SK-N-SH (cell line): ENCODE data around the gene FYB2. TPM values are rescaled to one million over a fixed set of nuclear protein-coding genes. Genes with fewer than 3 reads are reported as not detected.

ENCODE experiments used
- CTCF ChIA-PET: fragments of 300-600, 350-600 bp; formaldehyde crosslinking; extraction: SDS; loops from one replicate; lab custom pipeline; 2021; lab: Yijun Ruan, JAX
- POLR2A ChIA-PET: fragments of 350-600 bp; sonication (Branson Sonifier 250); formaldehyde crosslinking; extraction: SDS; loops from one replicate; lab custom pipeline; 2020; ENCODE audit warnings: antibody characterized with exemption, inconsistent platforms; lab: Yijun Ruan, JAX
- DNase-seq: peaks from one replicate; pipeline ENCODE4 v3.0.0; 2012
- H2AFZ ChIP-seq: fragments of 200-600 bp; sonication (generic); 2 replicates; pipeline ENCODE4 v1.8.1; 2016; ENCODE audit warnings: antibody characterized with exemption, mild to moderate bottlenecking, low read depth
- H3F3A ChIP-seq: fragments of 200-600 bp; sonication (generic); replicated peaks from 2 replicates; pipeline ENCODE3; 2016; ENCODE audit warnings: antibody characterized with exemption, mild to moderate bottlenecking; ENCODE audit not compliant: insufficient read depth
- H3K27ac ChIP-seq, 2 experiments: fragments of 200-500 bp in 1 of 2; fragments of 200-600 bp in 1 of 2; sonication (Bioruptor generic) in 1 of 2; sonication (generic), shearing (Covaris generic) in 1 of 2; 2 replicates each; pipeline versions ENCODE4 v1.5.1 to v1.6.1; 2014 to 2016; ENCODE audit warnings: low read depth in 2 of 2, inconsistent platforms in 1 of 2, low read length in 1 of 2, mild to moderate bottlenecking in 1 of 2, mixed read lengths in 1 of 2
- H3K27me3 ChIP-seq: fragments of 200-600 bp; sonication (generic), shearing (Covaris generic); 2 replicates; pipeline ENCODE4 v1.6.1; 2016; ENCODE audit warnings: mixed run types; ENCODE audit not compliant: insufficient read depth
- H3K36me3 ChIP-seq, 2 experiments: fragments of 200-500 bp in 1 of 2; fragments of 200-600 bp in 1 of 2; sonication (Bioruptor generic) in 1 of 2; sonication (generic) in 1 of 2; replicated peaks in 1 of 2; 2 replicates each; pipeline versions ENCODE3 to v1.5.1; 2014 to 2016; ENCODE audit warnings: low read length in 1 of 2, mild to moderate bottlenecking in 1 of 2; ENCODE audit not compliant: insufficient read depth in 2 of 2, control insufficient read depth in 1 of 2
- H3K4me1 ChIP-seq, 2 experiments: fragments of 200-500 bp in 1 of 2; fragments of 200-600 bp in 1 of 2; sonication (Bioruptor generic) in 1 of 2; sonication (generic), shearing (Covaris generic) in 1 of 2; 2 replicates each; pipeline versions ENCODE4 v1.5.1 to v1.6.1; 2014 to 2016; ENCODE audit warnings: low read depth in 1 of 2, low read length in 1 of 2, mixed run types in 1 of 2; ENCODE audit not compliant: insufficient read depth in 2 of 2, control insufficient read depth in 1 of 2
- H3K4me2 ChIP-seq: fragments of 200-600 bp; sonication (generic), shearing (Covaris generic); 2 replicates; pipeline ENCODE4 v1.6.1; 2017; ENCODE audit warnings: mixed run types
- H3K4me3 ChIP-seq, 2 experiments: fragments of 200-500 bp in 1 of 2; fragments of 200-600 bp in 1 of 2; sonication (Bioruptor generic) in 1 of 2; sonication (generic), shearing (Covaris generic) in 1 of 2; 2 replicates each; pipeline versions ENCODE4 v1.5.1 to v1.8.1; 2014 to 2016; ENCODE audit warnings: low read depth in 2 of 2, inconsistent platforms in 1 of 2, low read length in 1 of 2, mild to moderate bottlenecking in 1 of 2, mixed read lengths in 1 of 2, moderate library complexity in 1 of 2
- H3K79me2 ChIP-seq: fragments of 200-600 bp; sonication (generic); 2 replicates; pipeline ENCODE4 v1.8.1; 2017; ENCODE audit warnings: mild to moderate bottlenecking; ENCODE audit not compliant: insufficient read depth
- H3K9ac ChIP-seq: fragments of 200-600 bp; sonication (generic); 2 replicates; pipeline ENCODE4 v1.6.1; 2017; ENCODE audit warnings: mixed run types
- H3K9me2 ChIP-seq: fragments of 200-600 bp; sonication (generic); 2 replicates; pipeline ENCODE4 v1.6.1; 2017; ENCODE audit warnings: mixed run types
- H3K9me3 ChIP-seq: fragments of 200-600 bp; sonication (generic); 2 replicates; pipeline ENCODE4 v1.6.1; 2017; ENCODE audit warnings: mixed run types, mild to moderate bottlenecking, moderate library complexity
- H4K20me1 ChIP-seq: fragments of 200-600 bp; sonication (generic); 2 replicates; pipeline ENCODE4 v1.6.1; 2017; ENCODE audit warnings: mild to moderate bottlenecking, mixed run types; ENCODE audit not compliant: insufficient read depth
- CHD2 ChIP-seq: fragments of 150-350 bp; IDR thresholded peaks from 2 replicates; pipeline ENCODE4 v1.6.1; 2018; ENCODE audit warnings: low read length; ENCODE audit not compliant: partially characterized antibody
- ELF1 ChIP-seq: IDR thresholded peaks from 2 replicates; pipeline ENCODE4 v1.4.0; 2012
- EP300 ChIP-seq, 2 experiments: IDR thresholded peaks; 2 replicates each; pipeline versions ENCODE4 v1.4.0 to v1.6.1; 2012; ENCODE audit warnings: borderline replicate concordance in 1 of 2, low read depth in 1 of 2, low read length in 1 of 2
- FOXM1 ChIP-seq: IDR thresholded peaks from 2 replicates; pipeline ENCODE4 v1.4.0; 2012; ENCODE audit warnings: low read depth, mild to moderate bottlenecking
- GABPA ChIP-seq: IDR thresholded peaks from 2 replicates; pipeline ENCODE4 v1.4.0; 2012; ENCODE audit warnings: low read depth, mild to moderate bottlenecking
- JUND ChIP-seq: IDR thresholded peaks from 2 replicates; pipeline ENCODE4 v1.4.0; 2012
- MEF2A ChIP-seq: IDR thresholded peaks from 2 replicates; pipeline ENCODE4 v1.4.0; 2012; ENCODE audit warnings: low read depth, borderline replicate concordance
- NFIC ChIP-seq: IDR thresholded peaks from 2 replicates; pipeline ENCODE4 v1.4.0; 2012; ENCODE audit warnings: borderline replicate concordance
- NRF1 ChIP-seq: IDR thresholded peaks from 2 replicates; pipeline ENCODE4 v1.6.1; 2012; ENCODE audit warnings: low read depth, mild to moderate bottlenecking, low read length
- RAD21 ChIP-seq: IDR thresholded peaks from 2 replicates; pipeline ENCODE4 v1.6.1; 2012; ENCODE audit warnings: mild to moderate bottlenecking, low read length
- RCOR1 ChIP-seq: fragments of 150-350 bp; IDR thresholded peaks from 2 replicates; pipeline ENCODE4 v1.6.1; 2017; ENCODE audit warnings: antibody characterized with exemption, low read length
- RFX5 ChIP-seq: IDR thresholded peaks from 2 replicates; pipeline ENCODE4 v1.6.1; 2012; ENCODE audit warnings: mild to moderate bottlenecking, improper control_type of control experiment, low read length
- SIN3A ChIP-seq: IDR thresholded peaks from 2 replicates; pipeline ENCODE4 v1.6.1; 2012; ENCODE audit warnings: low read depth, mild to moderate bottlenecking, low read length, moderate library complexity, borderline replicate concordance
- TAF1 ChIP-seq: IDR thresholded peaks from 2 replicates; pipeline ENCODE4 v1.6.1; 2012; ENCODE audit warnings: low read depth, mild to moderate bottlenecking, low read length, moderate library complexity, borderline replicate concordance
- TCF12 ChIP-seq: IDR thresholded peaks from 2 replicates; pipeline ENCODE4 v1.4.0; 2012
- TEAD4 ChIP-seq: IDR thresholded peaks from 2 replicates; pipeline ENCODE4 v1.4.0; 2012; ENCODE audit warnings: mild to moderate bottlenecking, borderline replicate concordance; ENCODE audit not compliant: insufficient read depth
- ZBTB33 ChIP-seq: IDR thresholded peaks from 2 replicates; pipeline ENCODE4 v1.4.0; 2012; ENCODE audit warnings: low read depth, borderline replicate concordance
- polyA plus RNA-seq, 3 experiments: library from polyadenylated mRNA; depleted of rRNA; stranded (reverse); fragments of >200 nt; gene quantifications; 2 replicates each; pipeline ENCODE4 v1.2.3, GENCODE V29; 2012
- TF ChIP-seq, protein P1 (sequence below): fragments of 150-350 bp; IDR thresholded peaks from 2 replicates; pipeline ENCODE4 v1.6.1; 2017; ENCODE audit warnings: antibody characterized with exemption, low read length, low read depth, borderline replicate concordance
- TF ChIP-seq, protein P2 (sequence below): IDR thresholded peaks from 2 replicates; pipeline ENCODE4; 2012
- TF ChIP-seq, protein P3 (sequence below): fragments of 150-350 bp; IDR thresholded peaks from 2 replicates; pipeline ENCODE4 v1.6.1; 2016; ENCODE audit warnings: mild to moderate bottlenecking, low read depth, low read length

FYB2 gene
- polyA plus RNA-seq, 1 of the 3 experiments (the other 2 are of a cell fraction), result not detected

DNA sequence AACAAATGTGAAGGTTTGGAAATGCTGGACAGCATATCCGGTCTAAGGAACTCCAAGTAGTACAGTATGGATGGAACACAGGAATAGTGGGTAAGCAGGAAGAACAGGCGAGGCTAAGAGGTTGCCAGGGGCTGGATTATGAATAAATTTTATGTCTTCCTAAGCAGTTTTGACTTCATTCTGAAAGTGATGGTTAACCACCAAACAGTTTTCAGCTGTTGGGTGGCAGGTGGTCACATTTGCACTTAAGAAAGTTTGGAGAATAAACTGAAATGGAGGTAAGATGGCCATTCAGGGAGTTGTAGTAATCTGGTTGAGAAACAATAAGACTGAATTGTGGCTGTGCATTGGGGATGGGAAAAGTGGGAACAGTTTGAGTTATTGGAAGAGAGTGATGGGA lies 90.2 kb downstream of the FYB2 start (continued):
- TF ChIP-seq ZBTB33, result no peak
- no peak for TF ChIP-seq TAF1

- TF ChIP-seq RFX5 (no peak), NRF1 (no peak), RCOR1 (no peak), TCF12 (no peak), NFIC (no peak), EP300 (IDR thresholded peaks at IDR 0.05; ENCODE audit: borderline replicate concordance in 1 of 2, low read depth in 1 of 2, low read length in 1 of 2) (no peak), ELF1 (no peak), FOXM1 (no peak), MEF2A (no peak), CHD2 (no peak), RAD21 (no peak), GABPA (no peak), SIN3A (no peak), ZBTB33 (no peak), TEAD4 (no peak), JUND (no peak)
- TF ChIP-seq, protein P1, sequence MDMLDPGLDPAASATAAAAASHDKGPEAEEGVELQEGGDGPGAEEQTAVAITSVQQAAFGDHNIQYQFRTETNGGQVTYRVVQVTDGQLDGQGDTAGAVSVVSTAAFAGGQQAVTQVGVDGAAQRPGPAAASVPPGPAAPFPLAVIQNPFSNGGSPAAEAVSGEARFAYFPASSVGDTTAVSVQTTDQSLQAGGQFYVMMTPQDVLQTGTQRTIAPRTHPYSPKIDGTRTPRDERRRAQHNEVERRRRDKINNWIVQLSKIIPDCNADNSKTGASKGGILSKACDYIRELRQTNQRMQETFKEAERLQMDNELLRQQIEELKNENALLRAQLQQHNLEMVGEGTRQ, result no peak
- TF ChIP-seq, protein P2, sequence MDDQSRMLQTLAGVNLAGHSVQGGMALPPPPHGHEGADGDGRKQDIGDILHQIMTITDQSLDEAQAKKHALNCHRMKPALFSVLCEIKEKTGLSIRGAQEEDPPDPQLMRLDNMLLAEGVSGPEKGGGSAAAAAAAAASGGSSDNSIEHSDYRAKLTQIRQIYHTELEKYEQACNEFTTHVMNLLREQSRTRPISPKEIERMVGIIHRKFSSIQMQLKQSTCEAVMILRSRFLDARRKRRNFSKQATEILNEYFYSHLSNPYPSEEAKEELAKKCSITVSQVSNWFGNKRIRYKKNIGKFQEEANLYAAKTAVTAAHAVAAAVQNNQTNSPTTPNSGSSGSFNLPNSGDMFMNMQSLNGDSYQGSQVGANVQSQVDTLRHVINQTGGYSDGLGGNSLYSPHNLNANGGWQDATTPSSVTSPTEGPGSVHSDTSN, result no peak
- TF ChIP-seq, protein P3, sequence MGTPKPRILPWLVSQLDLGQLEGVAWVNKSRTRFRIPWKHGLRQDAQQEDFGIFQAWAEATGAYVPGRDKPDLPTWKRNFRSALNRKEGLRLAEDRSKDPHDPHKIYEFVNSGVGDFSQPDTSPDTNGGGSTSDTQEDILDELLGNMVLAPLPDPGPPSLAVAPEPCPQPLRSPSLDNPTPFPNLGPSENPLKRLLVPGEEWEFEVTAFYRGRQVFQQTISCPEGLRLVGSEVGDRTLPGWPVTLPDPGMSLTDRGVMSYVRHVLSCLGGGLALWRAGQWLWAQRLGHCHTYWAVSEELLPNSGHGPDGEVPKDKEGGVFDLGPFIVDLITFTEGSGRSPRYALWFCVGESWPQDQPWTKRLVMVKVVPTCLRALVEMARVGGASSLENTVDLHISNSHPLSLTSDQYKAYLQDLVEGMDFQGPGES, result no peak
- ChIA-PET CTCF (no interaction called here), POLR2A (no interaction called here)
- Histone ChIP-seq H3K4me2 (no peak overlapping the region), H3K27me3 (no peaks in the 10 kb centered on the region), H4K20me1 (no peaks in the 10 kb centered on the region), H3K4me3 (no peak overlapping the region), H3K36me3 (no peaks in the 10 kb centered on the region), H3K79me2 (no peaks in the 10 kb centered on the region), H3K9me3 (no peaks in the 10 kb centered on the region), H3K9me2 (no peaks in the 10 kb centered on the region), H3K27ac (no peak overlapping the region), H3F3A (no peaks in the 10 kb centered on the region), H3K9ac (no peak overlapping the region), H3K4me1 (no peaks in the 10 kb centered on the region), H2AFZ (no peak overlapping the region)
- no peak for DNase-seq
These were observed 92.5 kb downstream of the FYB2 start for GRCh38 chr1:56726706-56727105.
